ENCODE data around the gene KIF26B.

KIF26B gene

GRCh38 chr1:245463392-245464165, 308.8 kb downstream of the KIF26B start:
- Histone ChIP-seq H3K79me2 (ENCODE audit: low read length) (no peaks in the 10 kb centered on the region), H3K9me2 (replicated peaks; ENCODE audit: insufficient read depth, low read length) (no peaks in the 10 kb centered on the region), H3K27ac (ENCODE audit: low read length) (no peak overlapping the region), H3K9ac (ENCODE audit: low read length) (no peak overlapping the region), H3K9me3 (replicated peaks; ENCODE audit: insufficient read depth, low read length) (no peaks in the 10 kb centered on the region), H4K20me1 (ENCODE audit: insufficient read depth, low read length) (no peaks in the 10 kb centered on the region), H3K36me3 (replicated peaks; ENCODE audit: insufficient read depth, low read length) (no peaks in the 10 kb centered on the region), H3K27me3 (replicated peaks; ENCODE audit: insufficient read depth, low read length) (no peaks in the 10 kb centered on the region), H3K4me3 (ENCODE audit: low read length) (no peak overlapping the region), H3F3A (ENCODE audit: insufficient read depth, low read length) (no peaks in the 10 kb centered on the region), H3K4me1 (ENCODE audit: low read length) (no peaks in the 10 kb centered on the region), H2AFZ (ENCODE audit: low read length) (no peak overlapping the region), H3K4me2 (ENCODE audit: low read depth, low read length) (no peak overlapping the region)
- no peak for DNase-seq
- no peak for TF ChIP-seq EZH2 (optimal IDR thresholded peaks at IDR 0.05; ENCODE audit: low read depth, low read length)
- TF ChIP-seq EZH2phosphoT487 (IDR thresholded peaks at IDR 0.05; ENCODE audit: low read length), result no peak
- no peak for TF ChIP-seq CTCF (IDR thresholded peaks at IDR 0.05; ENCODE audit: low read length)

DNA sequence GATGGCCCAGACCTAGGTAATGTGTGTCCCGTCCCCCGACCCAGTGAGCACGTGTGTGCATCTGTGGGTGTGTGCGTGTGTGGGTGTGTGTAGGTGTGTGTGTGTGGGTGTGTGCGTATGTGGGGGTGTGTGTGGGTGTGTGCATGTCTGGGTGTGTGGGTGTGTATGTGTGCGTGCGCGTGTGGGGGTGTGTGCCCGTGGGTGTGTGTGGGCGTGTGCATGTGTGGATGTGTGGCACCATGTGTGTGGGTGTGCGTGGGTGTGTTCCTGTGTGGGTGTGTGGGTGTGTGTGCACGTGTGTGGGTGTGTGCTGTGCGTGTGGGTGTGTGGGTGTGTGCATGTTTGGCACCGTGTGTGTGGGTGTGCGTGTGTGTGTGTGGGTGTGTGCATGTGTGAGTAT, 309.5 kb downstream of the KIF26B start:
- no peaks in the 10 kb centered on the region for H4K20me1 ChIP-seq (ENCODE audit: insufficient read depth, low read length)
- H3K9me3 ChIP-seq (replicated peaks; ENCODE audit: insufficient read depth, low read length), result no peaks in the 10 kb centered on the region
- no peak overlapping the region for H3K27ac ChIP-seq (ENCODE audit: low read length)
- H3K36me3 ChIP-seq (replicated peaks; ENCODE audit: insufficient read depth, low read length), result no peaks in the 10 kb centered on the region
- no peak for DNase-seq
- TF ChIP-seq EZH2phosphoT487 (IDR thresholded peaks at IDR 0.05; ENCODE audit: low read length), result no peak
- TF ChIP-seq CTCF (IDR thresholded peaks at IDR 0.05; ENCODE audit: low read length), result no peak
- no peak for TF ChIP-seq EZH2 (optimal IDR thresholded peaks at IDR 0.05; ENCODE audit: low read depth, low read length)
- no peaks in the 10 kb centered on the region for H3K27me3 ChIP-seq (replicated peaks; ENCODE audit: insufficient read depth, low read length)
- no peak overlapping the region for H3K4me2 ChIP-seq (ENCODE audit: low read depth, low read length)
- H3K9me2 ChIP-seq (replicated peaks; ENCODE audit: insufficient read depth, low read length), result no peaks in the 10 kb centered on the region
- no peaks in the 10 kb centered on the region for H3F3A ChIP-seq (ENCODE audit: insufficient read depth, low read length)
- H3K4me3 ChIP-seq (ENCODE audit: low read length), result no peak overlapping the region
- no peaks in the 10 kb centered on the region for H3K79me2 ChIP-seq (ENCODE audit: low read length)
- H3K4me1 ChIP-seq (ENCODE audit: low read length), result no peaks in the 10 kb centered on the region
- H2AFZ ChIP-seq (ENCODE audit: low read length), result no peak overlapping the region
- no peak overlapping the region for H3K9ac ChIP-seq (ENCODE audit: low read length)

- H2AFZ ChIP-seq (ENCODE audit: low read length), result no peak overlapping the region
- H3F3A ChIP-seq (ENCODE audit: insufficient read depth, low read length), result no peaks in the 10 kb centered on the region
- no peak for TF ChIP-seq CTCF (IDR thresholded peaks at IDR 0.05; ENCODE audit: low read length)
- no peak for TF ChIP-seq EZH2 (optimal IDR thresholded peaks at IDR 0.05; ENCODE audit: low read depth, low read length)
- TF ChIP-seq EZH2phosphoT487 (IDR thresholded peaks at IDR 0.05; ENCODE audit: low read length), result no peak
- H3K9me2 ChIP-seq (replicated peaks; ENCODE audit: insufficient read depth, low read length), result no peaks in the 10 kb centered on the region
- H4K20me1 ChIP-seq (ENCODE audit: insufficient read depth, low read length), result no peaks in the 10 kb centered on the region
- H3K9ac ChIP-seq (ENCODE audit: low read length), result no peak overlapping the region
- no peak overlapping the region for H3K4me2 ChIP-seq (ENCODE audit: low read depth, low read length)
- H3K4me1 ChIP-seq (ENCODE audit: low read length), result no peaks in the 10 kb centered on the region
- DNase-seq, result no peak
- H3K4me3 ChIP-seq (ENCODE audit: low read length), result no peak overlapping the region
- no peaks in the 10 kb centered on the region for H3K36me3 ChIP-seq (replicated peaks; ENCODE audit: insufficient read depth, low read length)
- no peaks in the 10 kb centered on the region for H3K79me2 ChIP-seq (ENCODE audit: low read length)
- no peaks in the 10 kb centered on the region for H3K9me3 ChIP-seq (replicated peaks; ENCODE audit: insufficient read depth, low read length)
- no peak overlapping the region for H3K27ac ChIP-seq (ENCODE audit: low read length)
- H3K27me3 ChIP-seq (replicated peaks; ENCODE audit: insufficient read depth, low read length), result no peaks in the 10 kb centered on the region
These were observed 310.9 kb downstream of the KIF26B start for GRCh38 chr1:245465666-245466065.

Measured in MM.1S (cell line).